Effector CD8-positive, alpha-beta T cell (primary cell): ENCODE results near the gene CD38.
"Not testable (repeated sequence)": the region's sequence is repeated elsewhere in the genome, so short reads cannot be mapped to it uniquely, and the experiment has no call there.

Source experiments
- DNase-seq: peaks from one replicate; lab custom pipeline; 2025; lab: John Stamatoyannopoulos, UW

Gene CD38

DNA sequence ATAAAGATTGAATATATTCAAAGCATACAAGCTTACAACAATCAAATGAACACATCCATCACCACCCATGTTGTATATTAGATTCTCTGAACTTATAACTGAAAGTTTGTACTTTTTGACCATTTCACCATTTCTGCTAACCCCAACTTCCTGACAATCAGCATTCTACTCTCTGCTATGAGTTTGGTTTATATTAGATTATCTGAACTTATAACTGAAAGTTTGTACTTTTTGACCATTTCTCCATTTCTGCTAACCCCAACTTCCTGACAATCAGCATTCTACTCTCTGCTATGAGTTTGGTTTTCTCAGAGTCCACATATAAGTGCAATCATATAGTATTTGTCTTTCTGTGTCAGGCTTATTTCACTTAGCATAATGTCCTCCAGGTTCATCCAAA is 15.7 kb upstream of the CD38 start:
- not testable (repeated sequence) for DNase-seq

DNA sequence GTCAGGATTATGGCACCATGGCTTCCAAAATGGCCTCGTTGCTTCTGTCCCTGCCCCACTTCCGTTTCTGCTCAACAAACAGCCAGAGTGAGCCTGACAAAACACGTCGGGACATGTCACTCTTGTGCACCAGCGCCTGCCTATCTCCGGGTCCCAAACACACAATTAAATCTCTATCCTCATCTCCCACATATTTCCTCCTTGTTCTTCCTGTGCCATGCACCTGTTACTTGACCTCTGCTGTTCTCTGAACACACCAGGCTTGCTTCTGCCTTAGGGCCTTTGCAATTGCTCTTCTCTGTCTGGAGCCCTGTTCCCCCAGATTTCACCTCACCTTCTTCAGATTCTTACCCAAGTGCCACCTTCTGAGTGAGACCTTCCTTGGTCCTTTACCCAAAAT is 12.7 kb upstream of the CD38 start:
- DNase-seq, result no peak

DNA sequence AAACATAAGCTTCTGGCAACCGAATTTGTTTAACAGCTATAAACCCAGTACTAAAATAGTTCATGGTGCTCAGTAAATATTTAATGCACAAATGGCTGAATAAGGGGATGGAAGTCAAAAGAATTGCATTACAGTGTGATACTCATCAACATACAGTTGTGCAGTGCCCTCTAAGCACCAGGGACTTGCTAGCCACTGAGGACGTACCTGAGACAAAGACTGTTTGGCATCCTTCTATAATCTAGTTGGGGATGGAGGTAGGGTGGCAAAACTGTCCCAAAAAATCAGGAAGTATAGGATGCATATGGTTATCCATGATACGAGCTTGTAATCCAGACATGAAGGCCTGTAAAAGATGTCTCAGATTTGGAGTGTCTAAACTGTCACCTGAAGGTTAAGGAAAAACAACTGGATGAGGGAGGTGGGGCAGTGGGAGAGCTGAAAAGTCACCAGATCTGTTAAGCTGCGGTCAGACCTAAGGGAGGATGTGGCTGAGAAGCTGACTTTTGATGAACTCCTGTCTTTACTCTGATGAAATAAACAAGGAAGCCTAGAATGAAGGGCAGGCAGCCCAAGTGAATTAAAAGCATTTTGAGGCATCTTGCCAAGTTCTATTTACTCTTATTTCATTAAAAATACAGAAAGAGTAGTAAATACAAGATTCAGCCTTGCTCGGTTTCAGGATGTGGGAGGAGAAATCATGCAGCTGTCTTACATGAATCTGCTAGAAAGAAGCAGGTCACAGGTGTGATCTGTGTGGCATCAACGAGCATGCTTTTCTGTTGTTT is 12.0 kb upstream of the CD38 start:
- peak; percentile 0 for DNase-seq

DNA sequence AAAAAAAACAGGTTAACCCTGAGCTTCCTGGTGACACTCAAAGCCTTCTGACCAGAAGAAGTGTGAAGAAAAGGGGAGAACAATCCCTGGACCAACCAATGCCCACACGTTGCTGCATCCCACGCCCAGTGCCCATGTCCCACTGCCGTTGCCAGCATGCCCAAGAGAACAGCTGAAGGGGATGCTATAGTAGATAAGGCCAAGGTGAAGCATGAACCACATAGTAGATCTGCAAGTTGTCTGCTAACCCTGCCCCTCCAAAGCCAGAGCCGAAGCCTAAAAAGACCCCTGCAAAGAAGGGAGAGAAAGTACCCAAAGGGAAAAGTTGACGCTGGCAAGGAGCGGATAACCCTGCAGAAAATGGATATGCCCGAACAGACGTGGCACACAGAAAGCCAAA is 11.3 kb upstream of the CD38 start:
- no peak for DNase-seq

DNA sequence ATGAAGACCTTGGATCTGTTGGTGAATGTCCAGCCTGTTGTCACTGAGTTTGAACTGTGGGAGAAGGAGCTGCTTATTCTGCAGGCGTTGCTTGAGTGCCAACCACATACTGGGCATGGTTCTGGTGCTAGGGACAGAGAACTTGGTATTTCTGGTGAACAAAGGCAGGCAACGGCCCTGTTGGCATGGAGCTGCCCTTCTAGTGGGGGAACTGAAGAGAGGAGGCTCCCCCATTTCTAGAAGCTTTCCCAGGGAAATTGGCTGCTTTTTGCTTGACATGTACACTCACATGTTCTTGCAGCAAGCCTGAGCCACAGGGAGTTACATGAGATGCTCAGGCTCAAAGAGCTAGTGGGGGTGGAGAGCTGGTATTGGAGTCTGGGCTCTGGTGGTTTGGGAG is 8.9 kb upstream of the CD38 start:
- no peak for DNase-seq

DNA sequence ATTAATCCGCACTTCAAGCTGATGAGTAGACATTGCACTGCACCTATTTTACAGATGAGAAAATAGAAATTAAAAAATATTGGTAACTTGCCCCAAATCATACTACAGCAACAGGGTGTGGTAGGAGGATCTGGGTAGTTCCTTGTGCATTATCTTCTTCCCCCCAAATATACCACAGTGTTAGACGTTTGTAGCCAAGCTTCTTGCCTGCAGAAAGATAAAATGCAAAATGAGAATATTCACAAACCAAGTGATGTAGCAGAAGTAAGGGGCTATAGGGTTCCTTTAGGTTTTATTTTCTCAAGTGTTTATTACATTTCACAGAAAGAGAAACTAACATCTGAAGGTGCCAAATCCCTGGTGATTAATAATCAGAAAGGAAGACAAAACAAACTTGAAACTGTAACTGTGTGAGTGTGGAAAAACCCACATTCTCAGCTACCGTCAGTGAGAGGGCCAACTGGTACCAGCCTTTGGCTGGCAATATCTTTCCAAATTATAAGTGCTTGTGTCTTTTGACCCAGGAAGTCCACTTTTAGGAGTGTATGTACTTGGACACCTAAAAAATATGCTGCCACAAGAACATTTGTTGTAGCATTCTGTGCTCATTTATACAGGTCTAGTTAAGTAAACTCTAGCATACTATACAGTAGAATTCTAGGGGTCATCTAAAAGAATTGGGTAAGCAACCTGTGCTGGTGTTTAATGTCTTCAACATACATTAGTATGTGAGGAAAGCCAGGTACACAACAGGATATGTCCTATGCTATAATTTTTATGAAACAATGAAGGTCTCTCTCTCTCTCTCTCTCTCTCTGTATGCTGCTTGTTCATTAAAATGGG is 6.7 kb upstream of the CD38 start:
- no peak for DNase-seq

DNA sequence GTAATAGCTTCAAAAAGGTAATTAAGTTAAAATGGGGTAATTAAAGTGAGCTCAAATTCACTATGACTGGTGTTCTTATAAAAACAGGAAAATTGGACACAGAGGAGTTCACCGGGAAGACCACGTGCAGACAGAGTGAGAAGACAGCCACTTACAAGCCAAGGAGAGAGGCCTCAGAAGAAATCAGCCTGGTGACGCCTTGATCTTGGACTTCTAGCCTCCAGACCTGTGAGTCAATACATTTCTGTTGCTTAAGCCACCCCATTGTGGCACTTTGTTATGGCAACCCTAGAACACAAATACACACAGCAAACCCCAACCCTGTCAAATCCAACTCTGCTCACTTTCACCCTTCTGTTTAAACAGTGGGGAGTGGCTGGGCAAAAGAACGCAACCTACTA is 4.1 kb upstream of the CD38 start:
- DNase-seq, result no peak

DNA sequence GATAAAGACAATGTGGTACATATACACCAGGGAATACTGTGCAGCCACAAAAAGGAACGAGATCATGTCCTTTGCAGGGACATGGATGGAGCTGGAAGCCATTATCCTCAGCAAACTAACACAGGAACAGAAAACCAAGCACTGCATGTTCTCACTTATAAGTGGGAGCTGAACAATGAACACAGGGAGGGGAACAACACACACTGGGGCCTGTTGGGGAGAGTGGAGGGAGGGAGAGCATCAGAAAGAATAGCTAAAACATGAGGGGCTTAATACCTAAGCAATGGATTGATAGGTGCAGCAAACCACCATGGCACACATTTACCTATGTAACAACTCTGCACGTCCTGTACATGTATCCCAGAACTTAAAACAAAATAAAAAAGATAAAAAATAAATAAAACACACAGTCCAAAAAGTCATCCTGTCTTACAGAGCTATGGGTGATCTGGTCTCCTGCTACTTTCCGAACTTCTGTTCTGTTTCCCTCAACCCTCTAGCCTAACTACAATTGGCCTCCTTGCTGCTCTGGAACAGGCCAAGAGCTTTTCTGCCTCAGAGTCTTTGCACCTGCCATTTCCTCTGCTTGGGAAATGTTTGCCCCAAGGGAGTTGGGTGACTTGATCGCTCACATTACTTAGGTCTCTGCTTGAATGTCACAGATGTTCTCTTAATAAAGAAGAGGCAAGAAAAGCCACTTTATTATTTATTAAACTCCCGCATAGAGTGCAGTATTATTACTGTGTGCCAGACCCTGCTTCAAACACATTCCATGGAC is 1.1 kb upstream of the CD38 start:
- DNase-seq, result no peak

DNA sequence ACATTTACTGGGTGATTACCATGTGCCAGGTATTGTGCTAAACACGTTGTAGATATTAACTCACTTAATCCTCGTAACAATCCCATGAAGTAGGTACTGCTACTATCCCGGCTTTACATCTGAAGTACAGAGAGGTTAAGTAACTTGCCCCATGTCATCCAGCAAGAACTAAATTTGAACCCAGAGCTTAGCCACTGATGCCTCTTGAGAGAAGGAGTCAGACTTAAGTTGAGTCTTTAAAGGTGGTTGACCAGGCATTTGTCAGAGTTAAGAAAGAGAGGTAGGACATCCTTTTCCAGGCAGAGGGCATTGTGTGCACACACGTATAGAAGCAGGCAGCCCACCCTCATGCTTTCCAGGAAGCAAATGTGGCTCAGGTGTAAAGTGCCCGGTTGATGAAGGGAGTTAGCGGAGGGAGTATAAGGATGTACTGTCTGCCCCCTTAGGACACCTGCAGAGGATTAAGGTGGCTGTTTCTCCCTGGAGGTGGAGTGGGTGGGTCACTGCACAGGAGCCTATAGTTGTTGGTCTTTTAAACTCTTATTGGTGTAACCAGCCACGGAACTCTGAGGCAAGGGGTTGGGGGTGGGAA is 335 bp upstream of the CD38 start:
- no peak for DNase-seq

DNA sequence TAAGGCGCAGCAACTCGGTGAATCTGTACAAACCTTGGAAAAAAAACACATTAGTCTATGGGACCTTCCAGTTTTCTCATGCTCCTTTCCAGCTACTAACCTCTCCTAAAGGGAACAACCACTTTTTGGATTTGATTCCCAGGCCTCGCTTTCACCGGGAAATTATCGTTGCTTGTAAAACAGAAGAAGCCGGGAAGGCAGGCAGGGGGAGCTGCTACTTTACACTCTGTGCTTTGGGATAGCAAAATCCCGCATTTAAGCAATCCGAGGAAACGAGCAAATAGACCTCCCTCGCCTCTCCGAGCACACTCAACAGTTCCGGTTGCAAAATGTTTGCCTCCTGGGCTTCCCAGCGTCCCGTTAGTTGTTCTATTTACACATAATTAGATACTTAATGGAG is 1.2 kb downstream of the CD38 start:
- no peak for DNase-seq

DNA sequence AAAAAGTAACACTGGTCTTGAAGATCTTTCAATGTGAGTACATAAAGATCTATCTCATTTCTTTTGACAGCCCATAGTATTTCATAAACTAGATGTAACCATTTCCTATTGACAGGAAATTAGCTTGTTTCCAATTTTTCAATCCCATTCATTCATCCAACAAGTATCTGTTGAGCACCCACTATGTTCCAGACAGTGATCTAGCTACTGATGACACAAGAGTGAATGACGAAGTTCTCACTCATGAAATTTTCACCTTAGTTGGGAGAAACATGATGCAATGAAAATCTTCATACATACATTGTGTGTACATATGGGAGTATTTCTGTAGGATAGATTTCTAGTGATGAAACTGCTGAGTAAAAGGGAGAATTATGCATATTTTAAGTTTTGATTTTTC is 1.7 kb downstream of the CD38 start:
- DNase-seq, result no peak

DNA sequence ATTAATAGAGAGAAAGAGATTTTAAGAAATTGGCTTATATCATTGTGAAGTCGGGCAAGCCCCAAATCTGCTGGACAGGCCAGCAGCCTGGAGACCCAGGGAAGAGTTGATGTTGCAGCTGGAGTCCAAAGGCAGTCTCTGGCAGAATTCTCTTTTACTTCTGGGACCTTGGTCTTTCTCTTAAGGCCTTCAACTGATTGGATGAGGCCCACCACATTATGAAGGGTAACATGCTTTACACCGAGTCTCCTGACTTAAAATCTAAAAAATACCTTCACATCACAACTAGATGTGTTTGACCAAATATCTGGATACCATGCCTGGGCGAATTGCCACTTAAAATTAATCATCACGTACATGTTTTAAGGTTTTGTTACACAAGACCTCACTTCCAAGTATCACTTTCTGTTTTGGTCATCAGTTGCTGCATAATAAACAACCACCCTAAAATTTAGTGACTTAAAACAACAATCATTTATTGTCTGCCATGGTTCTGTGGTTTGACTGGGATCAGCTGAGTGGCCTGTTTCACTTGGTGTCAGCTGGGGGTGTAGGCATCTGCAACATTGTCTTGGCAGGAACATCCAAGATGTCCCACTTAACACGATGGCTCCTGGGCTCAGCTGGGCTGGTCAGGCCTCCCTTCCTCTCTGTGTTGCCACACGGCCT is 3.4 kb downstream of the CD38 start:
- no peak for DNase-seq

DNA sequence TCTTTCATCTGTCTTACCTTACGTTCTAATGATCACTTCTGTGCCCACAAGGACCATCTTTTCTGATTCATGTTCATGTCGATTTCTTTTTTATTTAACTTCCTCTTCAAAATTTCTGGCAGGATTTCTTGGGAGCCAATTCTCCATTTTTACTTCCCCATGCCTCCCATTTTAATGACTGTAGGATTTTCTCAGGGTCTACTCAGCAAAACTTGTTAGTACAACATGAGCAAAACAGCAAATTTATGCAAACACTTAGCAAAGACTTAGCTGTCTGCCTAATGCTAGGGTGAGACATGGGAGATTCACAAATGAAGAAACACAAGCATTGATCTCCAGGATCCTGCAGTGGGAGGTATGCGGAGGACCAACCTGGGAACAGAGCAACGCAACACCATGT is 5.5 kb downstream of the CD38 start:
- DNase-seq, result no peak

DNA sequence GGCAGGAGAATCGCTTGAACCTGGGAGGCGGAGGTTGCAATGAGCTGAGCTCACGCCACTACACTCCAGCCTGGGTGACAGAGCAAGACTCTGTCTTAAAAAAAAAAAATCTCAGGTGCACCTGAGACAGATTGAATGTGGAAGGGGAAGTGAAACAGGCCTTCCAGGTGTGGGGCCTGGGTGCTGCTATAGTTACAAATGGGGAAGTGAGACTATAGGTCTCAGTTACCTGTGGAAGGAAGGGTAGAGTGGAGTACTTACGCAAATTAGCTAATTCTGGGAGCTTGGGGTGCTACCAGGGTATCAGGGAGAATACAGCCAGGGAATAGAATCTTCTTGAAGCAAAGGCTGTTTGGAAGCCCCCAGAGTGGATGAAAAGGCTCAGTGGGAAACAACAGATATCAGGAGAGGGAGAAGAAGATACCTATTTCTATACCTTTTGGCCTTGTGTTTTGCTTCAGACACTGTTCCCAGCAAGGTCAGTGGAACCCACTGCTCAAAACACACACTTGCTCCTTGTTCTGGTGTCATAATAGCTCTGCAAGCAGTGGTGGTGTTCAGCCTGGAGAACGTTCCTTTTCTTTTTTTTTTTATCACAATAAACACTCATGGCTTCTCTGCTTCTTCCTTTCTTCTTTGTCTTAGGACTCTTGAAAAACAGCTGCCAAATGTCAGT is 7.0 kb downstream of the CD38 start:
- no peak for DNase-seq

DNA sequence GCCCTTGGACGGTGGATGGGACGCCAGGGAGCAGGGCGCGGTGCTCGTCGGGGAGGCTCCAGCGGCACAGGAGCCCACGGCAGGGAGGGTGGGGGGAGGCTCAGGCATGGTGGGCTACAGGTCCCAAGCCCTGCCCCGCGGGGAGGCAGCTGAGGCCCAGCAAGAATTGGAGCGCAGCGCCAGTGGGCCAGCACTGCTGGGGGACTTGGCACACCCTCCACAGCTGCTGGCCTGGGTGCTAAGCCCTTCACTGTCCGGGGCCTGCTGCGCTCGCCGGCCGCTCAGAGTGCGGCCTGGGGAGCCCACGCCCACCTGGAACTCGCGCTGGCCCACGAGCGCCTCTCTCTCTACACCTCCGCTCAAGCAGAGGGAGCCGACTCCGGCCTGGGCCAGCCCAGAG is 8.6 kb downstream of the CD38 start:
- no peak for DNase-seq

DNA sequence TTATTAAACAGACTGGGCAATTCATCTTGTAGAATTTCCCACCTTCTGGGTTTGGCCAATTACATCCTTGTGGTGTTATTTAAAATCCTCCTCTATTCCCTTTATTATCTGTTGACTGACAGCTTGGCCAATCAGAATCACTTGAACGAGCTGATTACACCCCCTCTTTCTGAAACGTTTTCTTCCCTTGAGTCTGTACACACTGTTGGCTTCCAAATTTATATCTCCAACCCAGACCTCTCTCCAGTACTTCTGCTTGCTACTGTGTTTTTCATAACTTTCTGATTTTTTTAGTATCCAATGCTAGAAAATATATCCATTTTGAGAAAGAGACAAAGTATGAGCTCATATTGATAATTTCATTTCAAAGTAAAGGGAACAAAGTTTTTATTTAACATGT is 14.8 kb downstream of the CD38 start:
- no peak for DNase-seq

DNA sequence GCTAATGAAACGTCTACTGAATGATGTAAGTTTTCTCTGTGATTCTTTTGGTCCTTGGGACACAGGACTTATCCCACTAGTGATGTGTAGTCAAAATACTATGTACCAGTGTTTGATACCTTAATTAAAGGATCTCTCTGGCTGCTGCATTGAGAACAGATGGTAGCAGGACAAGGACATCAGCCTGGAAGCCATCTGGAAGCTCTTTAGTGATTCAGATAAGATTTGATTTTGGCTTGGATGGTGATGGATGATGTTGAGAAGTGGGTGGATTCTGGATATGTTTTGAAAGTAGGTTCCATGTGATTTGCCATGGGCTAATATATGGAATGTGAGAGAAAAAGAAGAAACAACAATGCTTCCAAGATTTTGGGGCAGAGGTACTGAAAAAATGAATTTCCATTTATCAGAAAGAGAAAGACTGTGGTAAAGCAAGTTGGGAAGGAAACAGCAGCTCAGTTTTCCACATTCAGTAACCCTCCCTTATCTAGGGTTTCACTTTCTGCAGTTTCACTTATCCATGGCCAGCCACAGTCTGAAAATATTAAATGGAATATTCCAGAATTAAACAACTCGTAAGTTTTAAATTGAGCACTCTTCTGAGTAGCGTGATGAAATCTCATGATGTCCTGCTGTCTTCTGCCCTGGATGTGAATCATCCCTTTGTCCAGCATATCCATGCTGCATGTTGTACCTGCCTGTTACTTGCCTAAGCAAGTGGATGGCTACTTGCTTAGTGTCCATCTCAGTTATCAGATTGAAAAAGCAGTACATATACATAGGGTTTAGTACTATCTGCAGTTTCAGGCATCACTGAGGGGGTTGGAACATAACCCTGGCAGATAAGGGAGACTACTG is 15.6 kb downstream of the CD38 start:
- DNase-seq, result no peak

DNA sequence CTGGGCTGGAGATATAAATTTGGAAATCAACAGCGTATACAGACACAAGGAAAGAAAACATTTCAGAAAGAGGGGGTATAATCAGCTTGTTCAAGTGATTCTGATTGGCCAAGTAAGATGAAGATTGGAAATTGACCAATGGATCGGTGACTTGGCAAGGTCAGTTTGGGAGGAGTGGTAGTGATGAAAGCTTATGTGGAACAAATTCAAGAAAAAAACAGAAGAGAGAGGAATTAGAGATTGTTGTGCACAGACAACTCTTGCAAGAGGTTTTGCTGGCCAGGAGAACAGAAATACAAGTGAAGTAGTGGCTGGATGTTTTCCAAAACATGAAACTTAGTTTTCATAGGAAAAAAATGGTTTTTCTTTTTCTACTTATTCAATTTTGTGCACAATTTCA is 16.3 kb downstream of the CD38 start:
- DNase-seq, result no peak

DNA sequence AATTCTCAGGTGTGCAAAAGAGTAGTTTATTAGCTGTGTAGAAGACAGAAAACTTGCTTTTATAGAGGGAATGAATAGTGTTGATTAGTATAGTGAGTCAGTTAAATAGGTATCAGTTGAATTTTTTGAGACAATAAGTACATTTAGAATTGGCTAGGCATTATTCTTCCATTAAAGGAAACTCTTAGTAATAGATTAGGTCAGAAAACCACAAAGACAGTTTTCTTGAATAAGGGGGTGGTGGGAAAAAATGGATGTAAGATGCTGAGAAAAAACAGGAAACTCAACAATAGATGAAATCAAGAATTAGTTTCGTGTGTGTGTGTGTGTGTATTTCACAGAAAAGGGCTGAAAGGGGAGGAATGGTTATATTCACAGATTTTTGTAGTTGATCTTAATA is 16.8 kb downstream of the CD38 start:
- DNase-seq, result no peak

DNA sequence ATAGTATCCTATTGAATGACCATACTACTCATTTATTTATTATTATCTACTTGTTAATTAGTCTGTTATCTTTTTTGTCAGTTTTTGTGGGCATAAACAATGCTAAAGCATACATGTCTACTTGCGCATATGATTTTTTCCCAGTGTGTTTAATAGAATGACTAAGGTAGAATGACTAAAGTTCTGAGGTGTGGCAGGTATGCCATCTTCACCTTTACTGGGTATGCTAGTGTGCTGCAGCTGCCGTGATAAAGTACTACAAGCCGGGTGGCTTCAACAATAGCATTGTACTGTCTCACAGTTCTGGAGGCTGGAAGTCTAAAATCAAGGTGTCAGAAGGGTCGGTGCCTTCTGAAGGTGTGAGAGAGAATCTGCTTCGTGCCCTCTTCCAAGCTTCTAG is 19.2 kb downstream of the CD38 start:
- DNase-seq, result no peak
